Measurements from ENCODE around the gene SH3D19.
A peak's percentile ranks its signal among the peaks of the same experiment; 100 is the strongest.

The SH3D19 gene

DNA sequence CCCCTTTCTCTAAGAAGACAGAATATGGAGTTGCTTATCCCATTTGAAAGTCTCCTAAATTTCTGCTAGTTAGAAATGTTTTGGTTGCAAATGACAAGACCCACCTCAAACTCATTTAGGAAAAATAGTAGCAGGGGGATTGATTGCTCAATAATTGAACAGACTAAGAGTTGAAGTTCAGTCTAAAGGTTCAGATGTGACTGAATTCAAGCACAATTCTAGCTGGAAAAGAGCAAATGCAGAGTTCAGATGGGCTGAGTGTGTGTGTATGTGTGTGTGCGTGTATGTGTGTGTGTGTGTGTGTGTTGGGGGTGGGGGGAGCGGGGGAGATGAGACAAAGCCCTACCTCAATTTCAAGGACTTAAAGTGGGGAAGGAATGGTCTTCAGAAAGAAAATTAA, 35.7 kb upstream of the SH3D19 start:
- Histone ChIP-seq H3K4me2 (ENCODE audit: low read length) (no peak overlapping the region), H3K27me3 (ENCODE audit: insufficient read depth, low read length) (no peaks in the 10 kb centered on the region), H4K91ac (ENCODE audit: low read depth, low read length) (no peak overlapping the region), H3K18ac (ENCODE audit: low read length) (no peak overlapping the region), H3K9ac (ENCODE audit: low read length) (no peak overlapping the region), H4K8ac (ENCODE audit: low read depth, low read length) (no peak overlapping the region), H2BK5ac (ENCODE audit: low read depth, low read length, poor library complexity) (no peak overlapping the region), H3K36me3 (ENCODE audit: control insufficient read depth in 1 of 2, insufficient read depth in 2 of 2, low read length in 2 of 2) (no peaks in the 10 kb centered on the region), H3K79me1 (ENCODE audit: low read length) (no peaks in the 10 kb centered on the region), H3K23ac (ENCODE audit: low read length) (no peak overlapping the region), H2BK12ac (ENCODE audit: low read length) (no peak overlapping the region), H3K9me3 (ENCODE audit: insufficient read depth, low read depth, low read length) (no peaks in the 10 kb centered on the region), H4K12ac (ENCODE audit: low read depth, low read length) (no peak overlapping the region), H2BK120ac (ENCODE audit: insufficient read depth, low read length, poor library complexity) (no peak overlapping the region), H3K4me1 (ENCODE audit: control insufficient read depth in 1 of 2, insufficient read depth in 2 of 2, low read length in 2 of 2) (no peaks in the 10 kb centered on the region), H3K4ac (ENCODE audit: low read depth, low read length) (no peak overlapping the region), H3K27ac (ENCODE audit: low read depth, low read length) (no peak overlapping the region), H3K4me3 (ENCODE audit: low read depth, low read length) (no peak overlapping the region), H2AFZ (ENCODE audit: insufficient read depth, low read length, poor library complexity) (no peak overlapping the region), H3K79me2 (ENCODE audit: control insufficient read depth, insufficient read depth, low read length, poor library complexity) (no peaks in the 10 kb centered on the region), H2AK5ac (ENCODE audit: low read length) (no peak overlapping the region), H3K14ac (ENCODE audit: low read length) (no peak overlapping the region)
- DNase-seq = no peak
- no CpG with 5 or more reads among the region's 2 CpGs for WGBS (ENCODE audit: extremely low coverage, insufficient coverage, insufficient read length)

- Histone ChIP-seq H3K4me2 (ENCODE audit: low read length) (no peak overlapping the region), H3K36me3 (ENCODE audit: control insufficient read depth in 1 of 2, insufficient read depth in 2 of 2, low read length in 2 of 2) (no peaks in the 10 kb centered on the region), H3K18ac (ENCODE audit: low read length) (no peak overlapping the region), H2BK120ac (ENCODE audit: insufficient read depth, low read length, poor library complexity) (no peak overlapping the region), H3K79me2 (ENCODE audit: control insufficient read depth, insufficient read depth, low read length, poor library complexity) (no peaks in the 10 kb centered on the region), H3K23ac (ENCODE audit: low read length) (peak overlapping the region; percentile 63), H4K12ac (ENCODE audit: low read depth, low read length) (no peak overlapping the region), H3K4ac (ENCODE audit: low read depth, low read length) (no peak overlapping the region), H2BK5ac (ENCODE audit: low read depth, low read length, poor library complexity) (no peak overlapping the region), H3K9me3 (ENCODE audit: insufficient read depth, low read depth, low read length) (no peaks in the 10 kb centered on the region), H4K91ac (ENCODE audit: low read depth, low read length) (no peak overlapping the region), H3K4me1 (ENCODE audit: control insufficient read depth in 1 of 2, insufficient read depth in 2 of 2, low read length in 2 of 2) (no peaks in the 10 kb centered on the region), H2BK12ac (ENCODE audit: low read length) (no peak overlapping the region), H3K27me3 (ENCODE audit: insufficient read depth, low read length) (no peaks in the 10 kb centered on the region), H3K14ac (ENCODE audit: low read length) (no peak overlapping the region), H3K9ac (ENCODE audit: low read length) (no peak overlapping the region), H4K8ac (ENCODE audit: low read depth, low read length) (no peak overlapping the region), H3K27ac (ENCODE audit: low read depth, low read length) (no peak overlapping the region), H2AFZ (ENCODE audit: insufficient read depth, low read length, poor library complexity) (no peak overlapping the region), H2AK5ac (ENCODE audit: low read length) (no peak overlapping the region), H3K79me1 (ENCODE audit: low read length) (no peaks in the 10 kb centered on the region), H3K4me3 (ENCODE audit: low read depth, low read length) (no peak overlapping the region)
- no peak for DNase-seq
- WGBS (ENCODE audit: extremely low coverage, insufficient coverage, insufficient read length) = no CpG with 5 or more reads among the region's 4 CpGs
These were observed 34.2 kb upstream of the SH3D19 start for GRCh38 chr4:151359576-151359975.

- Histone ChIP-seq H3K27me3 (ENCODE audit: insufficient read depth, low read length) (no peaks in the 10 kb centered on the region), H4K91ac (ENCODE audit: low read depth, low read length) (no peak overlapping the region), H2BK12ac (ENCODE audit: low read length) (no peak overlapping the region), H3K4ac (ENCODE audit: low read depth, low read length) (no peak overlapping the region), H3K9me3 (ENCODE audit: insufficient read depth, low read depth, low read length) (no peaks in the 10 kb centered on the region), H3K79me2 (ENCODE audit: control insufficient read depth, insufficient read depth, low read length, poor library complexity) (no peaks in the 10 kb centered on the region), H3K27ac (ENCODE audit: low read depth, low read length) (no peak overlapping the region), H3K14ac (ENCODE audit: low read length) (no peak overlapping the region), H3K4me3 (ENCODE audit: low read depth, low read length) (no peak overlapping the region), H3K23ac (ENCODE audit: low read length) (no peak overlapping the region), H3K79me1 (ENCODE audit: low read length) (no peaks in the 10 kb centered on the region), H2BK5ac (ENCODE audit: low read depth, low read length, poor library complexity) (no peak overlapping the region), H4K12ac (ENCODE audit: low read depth, low read length) (no peak overlapping the region), H3K4me1 (ENCODE audit: control insufficient read depth in 1 of 2, insufficient read depth in 2 of 2, low read length in 2 of 2) (no peaks in the 10 kb centered on the region), H3K36me3 (ENCODE audit: control insufficient read depth in 1 of 2, insufficient read depth in 2 of 2, low read length in 2 of 2) (no peaks in the 10 kb centered on the region), H4K8ac (ENCODE audit: low read depth, low read length) (no peak overlapping the region), H3K4me2 (ENCODE audit: low read length) (no peak overlapping the region), H3K18ac (ENCODE audit: low read length) (no peak overlapping the region), H2AK5ac (ENCODE audit: low read length) (no peak overlapping the region), H2BK120ac (ENCODE audit: insufficient read depth, low read length, poor library complexity) (no peak overlapping the region), H2AFZ (ENCODE audit: insufficient read depth, low read length, poor library complexity) (no peak overlapping the region), H3K9ac (ENCODE audit: low read length) (no peak overlapping the region)
- WGBS (ENCODE audit: extremely low coverage, insufficient coverage, insufficient read length) = no CpG with 5 or more reads among the region's 3 CpGs
- no peak for DNase-seq
These were observed 32.9 kb upstream of the SH3D19 start for GRCh38 chr4:151358266-151358665.

DNA sequence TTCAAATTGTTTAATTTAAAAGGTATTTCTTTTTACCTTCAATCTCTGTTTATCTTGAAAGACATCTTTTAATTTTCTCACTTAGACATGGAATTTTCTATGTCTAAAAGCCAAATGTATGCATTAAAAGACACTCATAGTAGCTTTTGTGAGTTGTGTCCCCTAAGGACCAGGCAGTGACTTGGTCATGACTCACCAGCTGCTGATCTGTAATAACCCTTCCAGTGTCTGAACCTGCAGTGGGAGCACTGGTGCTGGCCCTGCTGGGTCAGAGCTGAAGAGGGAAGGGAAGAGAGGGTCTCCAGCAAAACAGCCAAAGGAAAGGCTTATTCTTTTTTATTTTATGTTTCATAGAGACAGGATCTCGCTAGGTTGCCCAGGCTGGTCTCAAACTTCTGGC, 31.1 kb upstream of the SH3D19 start:
- no CpG with 5 or more reads among the region's 1 CpG for WGBS (ENCODE audit: extremely low coverage, insufficient coverage, insufficient read length)
- H3K27ac ChIP-seq (ENCODE audit: low read depth, low read length) = no peak overlapping the region
- no peak overlapping the region for H3K4me3 ChIP-seq (ENCODE audit: low read depth, low read length)
- no peak overlapping the region for H2AFZ ChIP-seq (ENCODE audit: insufficient read depth, low read length, poor library complexity)
- no peaks in the 10 kb centered on the region for H3K9me3 ChIP-seq (ENCODE audit: insufficient read depth, low read depth, low read length)
- H3K27me3 ChIP-seq (ENCODE audit: insufficient read depth, low read length) = no peaks in the 10 kb centered on the region
- no peak overlapping the region for H2AK5ac ChIP-seq (ENCODE audit: low read length)
- H4K91ac ChIP-seq (ENCODE audit: low read depth, low read length) = no peak overlapping the region
- H3K9ac ChIP-seq (ENCODE audit: low read length) = no peak overlapping the region
- H3K4me1 ChIP-seq (ENCODE audit: control insufficient read depth in 1 of 2, insufficient read depth in 2 of 2, low read length in 2 of 2) = no peaks in the 10 kb centered on the region
- no peak overlapping the region for H4K8ac ChIP-seq (ENCODE audit: low read depth, low read length)
- H3K4me2 ChIP-seq (ENCODE audit: low read length) = no peak overlapping the region
- no peak for DNase-seq
- H2BK120ac ChIP-seq (ENCODE audit: insufficient read depth, low read length, poor library complexity) = no peak overlapping the region
- no peak overlapping the region for H2BK12ac ChIP-seq (ENCODE audit: low read length)
- H3K79me2 ChIP-seq (ENCODE audit: control insufficient read depth, insufficient read depth, low read length, poor library complexity) = no peaks in the 10 kb centered on the region
- H3K4ac ChIP-seq (ENCODE audit: low read depth, low read length) = no peak overlapping the region
- H3K23ac ChIP-seq (ENCODE audit: low read length) = no peak overlapping the region
- no peak overlapping the region for H3K18ac ChIP-seq (ENCODE audit: low read length)
- H4K12ac ChIP-seq (ENCODE audit: low read depth, low read length) = no peak overlapping the region
- H2BK5ac ChIP-seq (ENCODE audit: low read depth, low read length, poor library complexity) = no peak overlapping the region
- H3K14ac ChIP-seq (ENCODE audit: low read length) = no peak overlapping the region
- H3K36me3 ChIP-seq (ENCODE audit: control insufficient read depth in 1 of 2, insufficient read depth in 2 of 2, low read length in 2 of 2) = no peaks in the 10 kb centered on the region
- H3K79me1 ChIP-seq (ENCODE audit: low read length) = no peaks in the 10 kb centered on the region

Measured in trophoblast cell (in vitro differentiated cells and primary cell).